SIG-M5 treated with dmso at 0.1 percent for 504 hours (cell line): Measurements from ENCODE around the gene RFX3.

Experiments used
- DNase-seq: peaks from one replicate; lab custom pipeline; 2025; ENCODE audit not compliant: unreplicated experiment; lab: John Stamatoyannopoulos, UW

RFX3 gene

GRCh38 chr9:3478549-3478953 is 47.2 kb downstream of the RFX3 start:
- DNase-seq: no peak

GRCh38 chr9:3477236-3477834 is 48.5 kb downstream of the RFX3 start:
- DNase-seq: no peak

- no peak for DNase-seq
These were observed 50.3 kb downstream of the RFX3 start for GRCh38 chr9:3475300-3476020.

GRCh38 chr9:3474821-3475220 is 51.0 kb downstream of the RFX3 start:
- DNase-seq: no peak

- DNase-seq: no peak
These were observed 52.4 kb downstream of the RFX3 start for GRCh38 chr9:3473405-3473804.

- DNase-seq: no peak
These were observed 53.9 kb downstream of the RFX3 start for GRCh38 chr9:3471883-3472282.

- no peak for DNase-seq
These were observed 57.2 kb downstream of the RFX3 start for GRCh38 chr9:3468421-3469205.

GRCh38 chr9:3467593-3468219 is 58.1 kb downstream of the RFX3 start:
- peak; percentile 58 for DNase-seq

GRCh38 chr9:3464033-3464638 is 61.7 kb downstream of the RFX3 start:
- DNase-seq: no peak

GRCh38 chr9:3458806-3459475 is 66.9 kb downstream of the RFX3 start:
- DNase-seq: no peak

- no peak for DNase-seq
These were observed 68.6 kb downstream of the RFX3 start for GRCh38 chr9:3457175-3457574.

GRCh38 chr9:3455717-3456116 is 70.1 kb downstream of the RFX3 start:
- no peak for DNase-seq

GRCh38 chr9:3455094-3455493 is 70.7 kb downstream of the RFX3 start:
- DNase-seq: no peak

GRCh38 chr9:3451956-3452355 is 73.8 kb downstream of the RFX3 start:
- no peak for DNase-seq

- no peak for DNase-seq
These were observed 78.0 kb downstream of the RFX3 start for GRCh38 chr9:3447788-3448187.

- DNase-seq: no peak
These were observed 78.7 kb downstream of the RFX3 start for GRCh38 chr9:3447143-3447542.

GRCh38 chr9:3446313-3446712 is 79.5 kb downstream of the RFX3 start:
- no peak for DNase-seq

GRCh38 chr9:3444016-3444415 is 81.8 kb downstream of the RFX3 start:
- no peak for DNase-seq

GRCh38 chr9:3441197-3441816 is 84.5 kb downstream of the RFX3 start:
- DNase-seq: peak; percentile 72
